ENCODE results near the gene AP2S1.
"Not testable (repeated sequence)": the region's sequence is repeated elsewhere in the genome, so short reads cannot be mapped to it uniquely, and the experiment has no call there.

The AP2S1 gene

GRCh38 chr19:46839752-46840497 lies 10.7 kb downstream of the AP2S1 start:
- DNase-seq = no peak

DNA sequence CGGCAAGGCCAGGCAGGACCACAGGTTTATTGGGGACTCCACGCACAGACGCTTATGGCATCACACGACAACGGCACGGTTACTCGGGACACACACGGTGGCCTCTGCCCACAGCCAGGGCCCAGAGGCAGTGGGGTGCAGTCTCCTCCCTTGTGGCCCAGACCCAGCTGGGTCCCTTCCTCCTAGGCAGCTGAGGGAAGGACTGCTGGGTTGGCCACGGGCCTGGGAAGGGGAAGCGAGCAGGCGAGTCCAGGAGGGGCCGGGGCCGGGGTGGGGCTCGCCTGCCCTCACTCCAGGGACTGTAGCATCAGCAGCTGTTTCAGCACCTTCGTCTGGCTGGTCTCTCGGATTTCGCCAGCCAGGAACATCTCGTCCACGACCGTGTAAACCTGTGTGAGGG lies 12.5 kb downstream of the AP2S1 start:
- DNase-seq = no peak

DNA sequence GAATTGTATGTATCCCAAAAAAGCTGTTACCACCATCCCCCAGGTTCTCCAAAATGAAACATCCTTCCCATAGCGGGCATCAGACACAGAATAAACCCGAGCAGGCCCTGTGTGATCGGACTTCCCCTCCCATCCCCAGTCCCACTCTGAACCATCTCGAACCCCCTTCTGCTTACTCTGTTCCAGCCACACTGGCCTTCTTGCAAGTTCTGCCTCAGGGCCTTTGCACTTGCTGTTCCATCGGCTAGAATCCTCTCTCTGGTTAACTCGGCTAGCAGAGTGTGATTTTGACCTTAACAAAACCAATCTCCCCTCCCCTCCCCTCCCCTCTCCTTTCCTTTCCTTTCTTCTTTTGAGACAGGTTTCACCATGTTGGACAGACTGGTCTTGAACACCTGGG lies 15.7 kb downstream of the AP2S1 start:
- no peak for DNase-seq

DNA sequence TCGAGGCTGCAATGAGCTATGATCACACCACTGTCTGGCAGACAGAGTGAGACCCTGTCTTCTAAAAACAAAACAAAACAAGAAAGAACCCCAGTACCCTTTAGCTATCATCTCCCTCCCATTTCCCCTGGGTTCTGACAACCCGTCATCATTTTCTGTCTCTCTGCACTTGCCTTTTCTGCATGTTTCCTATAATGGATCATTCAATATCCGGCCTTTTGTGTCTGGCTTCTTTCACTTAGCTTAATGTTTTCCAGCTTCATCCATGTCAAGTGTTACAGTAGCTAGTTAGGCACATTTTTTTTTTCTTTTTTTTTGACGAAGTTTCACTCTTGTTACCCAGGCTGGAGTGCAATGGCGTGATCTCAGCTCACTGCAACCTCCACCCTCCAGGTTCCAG lies 16.5 kb downstream of the AP2S1 start:
- DNase-seq = no peak

DNA sequence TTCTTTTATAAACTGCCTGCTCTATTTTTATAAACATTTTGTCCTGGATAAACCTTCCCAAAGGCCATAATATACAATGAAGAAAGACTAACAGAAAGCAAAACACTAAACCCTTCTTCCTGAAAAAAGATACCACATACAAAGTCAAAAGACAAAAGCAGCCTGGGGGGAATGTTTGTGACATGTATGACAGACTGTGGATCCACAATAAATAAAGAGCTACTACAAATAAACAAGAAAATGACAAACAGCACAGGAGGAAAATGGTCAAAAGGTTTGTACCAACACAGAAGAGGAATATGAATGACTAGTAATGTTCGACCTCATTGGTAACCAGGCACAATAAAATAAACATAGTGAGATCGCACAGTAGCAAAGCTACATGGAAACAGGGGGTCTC lies 19.8 kb downstream of the AP2S1 start:
- no peak for DNase-seq

- no peak for DNase-seq
These were observed 22.2 kb downstream of the AP2S1 start for GRCh38 chr19:46828484-46828883.

DNA sequence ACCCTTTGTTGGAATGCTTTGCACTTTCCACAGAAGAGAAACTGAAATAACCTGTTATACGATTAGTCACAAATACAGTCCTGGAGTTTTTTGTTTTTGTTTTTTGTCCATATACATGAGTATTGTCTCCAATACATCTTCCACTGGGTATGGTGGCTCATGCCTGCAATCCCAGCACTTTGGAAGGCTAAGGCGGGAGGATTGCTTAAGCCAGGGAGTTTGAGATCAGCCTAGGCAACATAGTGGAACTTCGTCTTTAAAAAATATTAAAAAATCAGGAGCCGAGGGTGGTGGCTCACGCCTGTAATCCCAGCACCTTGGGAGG lies 25.0 kb downstream of the AP2S1 start:
- DNase-seq = no peak

GRCh38 chr19:46824890-46825730 lies 25.5 kb downstream of the AP2S1 start:
- DNase-seq = no peak

DNA sequence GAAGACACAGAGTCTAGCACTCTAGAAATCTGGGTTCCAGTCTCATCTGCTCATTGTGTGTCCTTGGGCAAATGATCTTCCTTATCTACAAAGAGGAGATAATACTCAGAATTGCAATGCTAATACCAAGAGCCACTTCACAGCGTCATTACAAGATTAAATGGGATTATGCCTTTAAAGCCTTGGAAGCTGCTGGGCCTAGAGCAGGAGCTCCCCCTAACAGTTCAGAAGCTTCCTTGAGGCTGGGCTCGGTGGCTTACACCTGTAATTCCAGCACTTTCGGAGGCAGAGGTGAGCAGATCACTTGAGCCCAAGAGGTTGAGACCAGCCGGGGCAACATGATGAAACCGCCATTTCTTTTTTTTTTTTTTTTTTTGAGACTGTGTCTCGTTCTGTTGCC lies 27.6 kb downstream of the AP2S1 start:
- DNase-seq = no peak

DNA sequence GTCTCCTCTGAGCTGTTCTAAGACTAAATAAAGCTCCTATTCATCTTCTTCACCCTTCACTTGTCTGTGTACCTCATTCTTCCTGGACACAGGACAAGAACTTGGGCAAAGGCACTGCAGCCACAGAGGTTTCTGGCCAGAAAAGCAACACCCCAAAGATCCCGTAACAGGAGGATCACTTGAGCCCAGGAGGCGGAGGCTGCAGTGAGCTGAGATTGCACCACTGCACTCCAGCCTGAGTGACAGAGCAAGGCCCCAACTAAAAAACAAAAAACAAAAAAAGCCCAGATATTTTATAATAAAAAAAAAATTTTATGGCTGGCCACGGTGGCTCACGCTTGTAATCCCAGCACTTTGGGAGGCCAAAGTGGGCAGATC lies 28.2 kb downstream of the AP2S1 start:
- DNase-seq = not testable (repeated sequence)

DNA sequence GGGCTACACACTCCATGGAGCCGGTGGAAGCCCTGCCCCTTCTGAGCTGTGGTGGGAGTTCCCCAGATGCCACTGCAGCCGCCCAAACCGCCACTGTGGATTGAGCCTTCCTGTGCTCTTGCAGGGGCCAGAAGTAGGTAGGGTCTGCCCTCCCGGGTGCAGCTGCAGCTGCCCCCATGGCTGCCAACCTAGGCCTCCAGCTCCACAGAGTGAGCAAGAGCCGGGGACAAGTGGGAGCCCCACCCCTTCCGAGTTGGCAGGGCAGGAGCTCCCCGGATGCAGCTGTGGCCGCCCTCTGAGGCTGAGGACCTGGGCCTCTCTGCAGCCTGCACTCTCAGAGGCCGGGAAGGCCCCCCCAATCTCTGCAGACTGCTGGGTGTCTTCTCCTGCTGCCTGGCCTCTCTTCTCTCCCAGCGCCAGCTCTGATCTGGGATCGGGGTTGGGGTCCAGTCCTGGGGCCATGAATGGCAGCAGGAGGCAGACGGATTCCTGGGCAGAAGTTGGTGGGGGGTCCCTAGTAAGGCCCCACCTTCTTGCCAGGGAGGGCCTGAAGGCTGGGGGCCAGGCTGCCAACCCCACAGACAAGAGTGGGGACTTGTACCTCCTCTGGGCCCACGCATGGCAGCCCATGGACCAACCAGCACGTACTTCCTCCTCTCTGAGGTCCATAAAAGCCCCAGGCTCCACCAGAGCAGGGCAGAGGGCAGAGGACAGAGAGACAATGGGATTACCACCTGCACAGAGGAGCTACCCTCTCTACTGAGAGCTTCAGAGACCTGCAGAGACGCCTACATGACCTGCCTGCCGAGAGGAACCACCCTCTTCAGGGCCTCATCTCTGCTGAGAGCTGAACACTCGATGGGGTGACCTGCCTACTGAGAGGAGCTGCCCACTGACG lies 28.9 kb downstream of the AP2S1 start:
- DNase-seq = no peak

DNA sequence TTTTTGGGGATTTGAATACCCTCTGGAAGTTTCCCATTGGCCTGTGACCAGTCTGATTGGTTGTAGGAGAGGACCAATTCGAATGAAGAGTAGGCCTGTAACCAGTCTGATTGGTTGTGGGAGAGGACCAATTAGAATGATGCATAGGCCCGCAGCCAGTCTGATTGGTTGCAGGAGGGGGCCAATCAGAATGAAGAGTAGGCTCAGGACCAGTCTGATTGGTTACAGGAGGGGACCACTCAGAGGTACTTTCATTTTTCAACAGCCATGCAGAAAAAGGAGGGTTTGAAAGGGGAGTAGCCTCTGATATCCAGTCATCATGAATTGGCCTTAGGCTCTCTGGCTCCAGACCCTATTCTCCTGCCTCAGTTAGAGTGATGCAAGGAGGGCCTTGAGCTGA lies 31.8 kb downstream of the AP2S1 start:
- no peak for DNase-seq

- no peak for DNase-seq
These were observed 34.6 kb downstream of the AP2S1 start for GRCh38 chr19:46815833-46816627.

DNA sequence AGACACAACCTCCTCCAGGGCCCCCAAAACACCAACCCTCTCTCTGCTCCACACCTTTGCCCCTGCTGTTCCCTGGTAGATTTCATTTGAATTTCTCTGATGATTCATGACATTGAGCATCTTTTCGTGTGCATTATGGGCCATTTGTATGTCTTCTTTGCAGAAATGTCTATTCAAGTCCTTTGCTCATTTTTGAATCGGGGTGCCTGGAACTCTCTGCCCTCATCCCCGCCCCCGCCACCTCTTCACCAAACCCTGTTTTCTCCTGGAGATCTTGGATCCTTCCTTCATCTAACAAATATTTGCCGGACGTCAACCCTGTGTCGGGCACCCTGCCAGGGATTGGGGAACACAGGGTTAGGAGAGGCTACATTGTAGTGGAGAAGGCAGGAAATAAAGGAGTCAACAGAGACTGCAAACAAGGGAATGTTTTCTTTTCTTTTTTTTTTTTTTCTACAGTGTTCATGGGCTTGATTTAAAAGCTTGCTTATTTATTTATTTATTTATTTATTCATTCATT lies 36.7 kb downstream of the AP2S1 start:
- DNase-seq = no peak

DNA sequence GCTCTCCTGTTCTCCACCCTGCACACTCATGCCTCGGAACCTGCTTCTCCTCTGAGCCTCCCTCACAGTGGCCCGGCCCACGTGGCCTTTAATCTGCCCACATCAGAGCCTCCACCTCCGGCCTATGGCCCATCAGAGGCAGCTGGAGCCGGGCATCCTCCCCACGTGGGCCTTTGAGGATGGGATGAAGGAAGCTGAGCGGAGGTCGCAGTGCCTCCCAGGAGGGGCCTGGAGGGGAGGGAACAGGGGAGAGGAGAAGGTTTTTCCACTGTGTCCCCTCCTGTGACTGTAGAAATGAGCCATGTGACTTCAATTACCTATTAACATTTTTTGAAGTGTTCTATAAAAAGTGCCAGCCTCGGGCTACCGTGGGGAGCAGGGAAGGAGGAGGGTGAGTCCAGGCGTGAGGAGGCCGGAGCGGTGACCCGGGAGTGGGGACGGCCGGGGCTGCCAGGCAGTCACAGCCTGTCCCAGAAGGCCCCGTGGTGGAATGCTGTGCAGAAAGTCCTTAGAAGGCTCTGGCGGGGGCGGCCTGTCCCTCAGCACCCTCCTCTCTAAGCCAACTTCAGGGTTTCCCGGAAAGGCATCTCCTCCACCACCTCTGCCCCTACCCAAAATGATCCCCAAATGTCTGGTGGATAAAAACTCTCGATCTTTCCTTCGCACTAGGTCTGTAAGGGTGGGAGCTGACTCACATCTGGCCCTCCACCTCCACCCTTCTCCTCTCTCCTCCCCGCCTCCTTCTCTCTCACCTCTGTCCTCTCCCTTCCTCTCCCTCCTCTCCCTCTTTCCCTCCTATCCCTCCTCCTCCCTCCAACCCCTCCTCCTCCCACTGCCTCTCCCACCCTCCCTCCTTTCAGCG lies 37.4 kb downstream of the AP2S1 start:
- no peak for DNase-seq

DNA sequence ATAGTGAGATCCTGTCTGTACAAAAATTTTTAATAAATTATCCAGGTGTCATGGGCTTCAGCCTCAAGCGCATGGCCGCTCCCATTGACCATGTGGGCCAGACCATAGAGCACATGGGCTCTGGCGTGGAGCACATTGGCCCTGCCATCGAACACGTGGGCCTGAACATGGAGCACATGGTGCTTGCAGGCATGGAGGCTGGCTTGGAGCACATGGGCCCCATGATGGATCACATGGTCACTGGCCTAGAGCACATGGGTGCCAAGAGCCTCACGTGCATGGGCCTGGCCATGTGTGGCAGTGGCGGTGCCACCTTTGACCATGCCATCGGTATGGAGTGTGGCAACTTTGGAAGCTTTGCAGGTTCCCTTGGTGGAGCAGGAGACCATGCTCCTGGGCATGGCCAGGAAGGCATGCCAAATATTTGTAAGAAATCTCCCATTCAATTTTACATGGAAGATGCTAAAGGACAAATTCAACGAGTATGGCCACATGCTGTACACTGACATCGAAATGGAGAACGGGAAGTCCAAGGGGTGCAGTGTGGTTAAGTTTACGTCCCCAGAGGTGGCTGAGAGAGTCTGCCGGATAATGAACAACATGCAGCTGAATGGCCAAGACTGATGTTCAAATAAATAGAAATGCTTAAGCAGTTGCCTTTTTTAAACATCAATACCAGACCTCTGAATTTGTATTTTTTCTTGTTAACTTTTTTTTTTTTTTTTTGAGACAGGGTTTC lies 40.9 kb downstream of the AP2S1 start:
- DNase-seq = no peak

DNA sequence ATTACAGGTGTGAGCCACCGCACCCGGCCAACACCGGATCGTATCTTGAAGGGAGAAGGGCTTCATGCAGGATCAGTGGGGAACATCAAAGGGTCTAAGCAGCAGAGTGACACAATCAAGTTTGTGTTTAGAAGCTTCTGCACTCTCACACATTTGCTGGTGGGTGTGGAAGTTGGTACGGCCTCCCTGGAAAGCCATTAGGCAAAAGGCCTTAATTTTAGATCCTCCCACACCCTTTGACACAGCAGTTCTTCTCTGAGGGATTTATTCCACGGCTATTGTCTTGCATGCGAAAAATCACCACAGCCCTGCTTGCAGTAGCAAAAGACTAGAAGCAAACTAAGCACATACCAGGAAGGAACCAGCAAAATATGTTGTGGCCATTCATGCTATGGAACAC lies 44.0 kb downstream of the AP2S1 start:
- no peak for DNase-seq

DNA sequence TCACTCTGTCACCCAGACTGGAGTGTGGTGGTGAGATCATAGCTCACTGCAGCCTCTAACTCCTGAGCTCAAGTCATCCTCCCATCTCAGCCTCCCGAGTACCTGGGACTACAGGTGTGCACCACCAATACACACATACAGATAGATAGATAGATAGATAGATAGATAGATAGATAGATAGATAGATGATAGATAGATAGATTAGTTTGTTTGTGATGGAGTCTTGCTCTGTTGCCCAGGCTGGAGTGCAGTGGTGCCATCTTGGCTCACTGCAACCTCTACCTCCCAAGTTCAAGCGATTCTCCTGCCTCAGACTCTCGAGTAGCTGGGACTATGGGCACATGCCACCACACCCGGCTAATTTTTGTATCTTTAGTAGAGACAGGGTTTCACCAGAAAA lies 46.2 kb downstream of the AP2S1 start:
- DNase-seq = not testable (repeated sequence)

- no peak for DNase-seq
These were observed 47.1 kb downstream of the AP2S1 start for GRCh38 chr19:46803555-46803954.

GRCh38 chr19:46802152-46802551 lies 48.5 kb downstream of the AP2S1 start:
- no peak for DNase-seq

- DNase-seq = no peak
These were observed 51.9 kb downstream of the AP2S1 start for GRCh38 chr19:46798713-46799112.

All from NCI-H446 treated with DMSO at 0.1 percent for 48 hours (cell line).